Heart left ventricle (tissue), 16 donors: ENCODE results near the gene PRKCH. TPM values are rescaled to one million over a fixed set of nuclear protein-coding genes. Genes with fewer than 3 reads are reported as not detected.

Source experiments
- ATAC-seq, 4 donors: fragments of 200-7000 bp; cut with Tn5 transposase; one replicate each; pipeline ENCODE4 v1.9.1; 2020 to 2022; ENCODE audit warnings: moderate library complexity in 4 of 4, mild to moderate bottlenecking in 3 of 4, moderate number of reproducible peaks in 1 of 4
- DNase-seq, 5 donors: peaks; one replicate each; pipeline ENCODE4 v3.0.0-alpha.2; 2020
- H3K27ac ChIP-seq, 12 donors: fragments of 200-600 bp; sonication (generic) in 4 of 12; one replicate each; pipeline versions ENCODE4 v1.5.0 to v1.8.0; 2016 to 2022; ENCODE audit warnings: mild to moderate bottlenecking in 2 of 12
- H3K27me3 ChIP-seq, 9 donors: fragments of 200-600 bp; sonication (generic) in 2 of 9; one replicate each; pipeline versions ENCODE4 v1.5.1 to v1.8.0; 2016 to 2022; ENCODE audit warnings: mild to moderate bottlenecking in 3 of 9
- H3K36me3 ChIP-seq, 9 donors: fragments of 200-600 bp; sonication (generic) in 2 of 9; one replicate each; pipeline versions ENCODE4 v1.5.0 to v1.8.0; 2018 to 2022; ENCODE audit warnings: mild to moderate bottlenecking in 2 of 9
- H3K4me1 ChIP-seq, 12 donors: fragments of 200-600 bp; sonication (generic) in 4 of 12; one replicate each; pipeline versions ENCODE4 v1.5.0 to v1.8.0; 2016 to 2022; ENCODE audit warnings: mild to moderate bottlenecking in 3 of 12
- H3K4me3 ChIP-seq, 12 donors: fragments of 200-600 bp; sonication (generic) in 4 of 12; one replicate each; pipeline versions ENCODE4 v1.5.0 to v1.8.0; 2017 to 2022; ENCODE audit warnings: mild to moderate bottlenecking in 9 of 12, moderate library complexity in 4 of 12
- H3K9me3 ChIP-seq, 12 donors: fragments of 200-600 bp; sonication (generic) in 4 of 12; one replicate each; pipeline versions ENCODE4 v1.5.0 to v1.8.0; 2016 to 2022; ENCODE audit warnings: mild to moderate bottlenecking in 1 of 12
- POLR2A ChIP-seq, 2 donors: fragments of 450-650 bp; IDR thresholded peaks; one replicate each; pipeline ENCODE4 v1.6.1; 2017; ENCODE audit warnings: antibody characterized with exemption in 2 of 2, mild to moderate bottlenecking in 2 of 2, moderate library complexity in 2 of 2
- WGBS, 4 donors: extraction: QIAGEN DNeasy Blood & Tissue Kit in 2 of 4; methylation state at CpG; one replicate each; pipeline versions ENCODE4 v1.1.5 to v1.1.7; 2013 to 2018; 5-methylcytosine and 5-hydroxymethylcytosine counted together
- intact Hi-C, 10 donors: fragments of 100-400 bp; cut with DNase I; formaldehyde crosslinking; loops; one replicate each; pipeline versions ENCODE4 v1.11.1 to v1.14.2; 2022
- polyA plus RNA-seq, 2 donors: library from polyadenylated mRNA; stranded (reverse); fragments of 200-250 nt; gene quantifications; one replicate each; pipeline ENCODE4 v1.2.3, GENCODE V29; 2013
- total RNA-seq, 9 donors: library from RNA; depleted of rRNA in 2 of 9; stranded (reverse); fragments of >200 nt in 2 of 9; fragmentation: NEBNext Ultra II Directional in 3 of 9; extraction: Animal tissue kit (Norgen Biotek cat#: 25700) in 3 of 9; gene quantifications; one replicate each; pipeline versions ENCODE4 v1.1.0 to v1.2.4, GENCODE V29; 2016 to 2023
- TF ChIP-seq, protein P1 (sequence below), 12 donors: fragments of 200-600 bp; sonication (generic) in 4 of 12; IDR thresholded peaks; one replicate each; pipeline versions ENCODE4 v1.5.0 to v1.8.0; 2018 to 2022; ENCODE audit warnings: antibody characterized with exemption in 12 of 12, mild to moderate bottlenecking in 5 of 12
- donor health status: ischemic (EF 13 %, LVEDD 7.1; RV severe dilation, severe dysfunction).
- donor health status: healthy with polysubstance abuse.
- donor health status: DM: no; HTN: yes; CAD: no.
- donor health status: DM: no; HTN: no; CAD: no.
- donor health status: ischemic (EF 25% LVEDD 6.9; RV normal size, moderate dysfunction).
- donor health status: ischemic (EF 25% LVEDD 5.7; RV mildly dilated, moderate dysfunction).
- donor health status: healthy.
- donor health status: DM: yes; HTN: yes; CAD: no.
- donor health status: ischemic (EF 35%, LVEDD 5.7; RV mildly dilated, moderate dysfunction).
- donor health status: nonischemic (EF 11% LVEDD 7.7; RV severe dilation, severe dysfunction).
- donor health status: DM: yes; HTN: yes; CAD: no.
- donor health status: PGD.
- donor health status: ischemic (EF 29% LVEDD 5.4; RV normal size, mild dysfunction).
- donor health status: nonischemic (EF 23%, LVEDD 6.1; RV moderate dilation, normal function).

PRKCH gene
- total and polyA plus RNA-seq, 11 donors, result 6.1 to 49.2 (median 21.7) TPM

DNA sequence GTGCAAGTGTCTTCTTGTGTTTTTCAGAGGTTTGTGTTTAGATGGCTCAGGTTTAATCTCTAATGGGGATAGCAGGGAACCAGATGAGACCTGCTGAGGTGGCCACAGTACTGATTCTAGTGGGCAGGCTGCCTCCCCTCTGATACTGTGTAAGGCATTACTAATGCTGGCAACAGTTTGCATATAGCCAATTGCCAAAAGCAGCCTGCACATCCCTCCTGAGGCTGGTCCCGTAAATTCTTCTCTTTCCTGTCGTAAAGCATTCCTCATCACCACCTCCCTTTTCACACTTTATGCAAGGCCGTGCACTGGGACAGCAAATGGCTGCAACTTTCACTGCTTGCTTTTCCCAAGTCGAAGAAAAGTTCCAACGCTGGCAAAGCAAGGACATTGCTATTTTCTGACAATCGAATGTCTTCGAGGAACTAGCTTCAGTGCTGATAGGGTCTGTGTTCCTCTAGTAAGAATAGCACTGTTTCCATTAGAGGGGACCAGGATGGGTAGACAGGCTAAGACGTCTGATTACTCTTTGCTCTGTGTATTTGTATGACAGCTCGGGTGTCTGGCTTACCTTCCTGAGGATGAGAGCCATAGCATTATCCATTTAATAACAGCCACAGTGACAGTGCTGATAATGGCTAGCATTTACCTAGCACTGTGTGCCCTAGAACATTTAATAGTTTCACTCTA lies 195.7 kb downstream of the PRKCH start:
- 43 to 56% (median 48%) methylated on average over 9 of the region's 9 CpGs for WGBS, 4 donors
- intact Hi-C loops, result loop anchor here in 2 of 10 donors (5.0 kb wide), 1 partner anchor 40 kb away; no protein-coding TSS in a partner anchor
- Histone ChIP-seq H3K9me3 (no peaks in the 10 kb centered on the region), H3K27ac (peak overlapping the region in 11 of 12 donors; percentile 5 to 64 (median 47)), H3K36me3 (no peaks in the 10 kb centered on the region), H3K4me1 (peaks cover 7 to 67% (median 36%) of the 10 kb centered on the region in 12 donors), H3K4me3 (no peak overlapping the region), H3K27me3 (no peaks in the 10 kb centered on the region)
- ATAC-seq (peak; percentile 51 to 60 (median 52)), DNase-seq (no peak)
- TF ChIP-seq, protein P1, sequence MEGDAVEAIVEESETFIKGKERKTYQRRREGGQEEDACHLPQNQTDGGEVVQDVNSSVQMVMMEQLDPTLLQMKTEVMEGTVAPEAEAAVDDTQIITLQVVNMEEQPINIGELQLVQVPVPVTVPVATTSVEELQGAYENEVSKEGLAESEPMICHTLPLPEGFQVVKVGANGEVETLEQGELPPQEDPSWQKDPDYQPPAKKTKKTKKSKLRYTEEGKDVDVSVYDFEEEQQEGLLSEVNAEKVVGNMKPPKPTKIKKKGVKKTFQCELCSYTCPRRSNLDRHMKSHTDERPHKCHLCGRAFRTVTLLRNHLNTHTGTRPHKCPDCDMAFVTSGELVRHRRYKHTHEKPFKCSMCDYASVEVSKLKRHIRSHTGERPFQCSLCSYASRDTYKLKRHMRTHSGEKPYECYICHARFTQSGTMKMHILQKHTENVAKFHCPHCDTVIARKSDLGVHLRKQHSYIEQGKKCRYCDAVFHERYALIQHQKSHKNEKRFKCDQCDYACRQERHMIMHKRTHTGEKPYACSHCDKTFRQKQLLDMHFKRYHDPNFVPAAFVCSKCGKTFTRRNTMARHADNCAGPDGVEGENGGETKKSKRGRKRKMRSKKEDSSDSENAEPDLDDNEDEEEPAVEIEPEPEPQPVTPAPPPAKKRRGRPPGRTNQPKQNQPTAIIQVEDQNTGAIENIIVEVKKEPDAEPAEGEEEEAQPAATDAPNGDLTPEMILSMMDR (IDR thresholded peaks at IDR 0.05), result no peak
- TF ChIP-seq POLR2A (IDR thresholded peaks at IDR 0.05), result no peak

DNA sequence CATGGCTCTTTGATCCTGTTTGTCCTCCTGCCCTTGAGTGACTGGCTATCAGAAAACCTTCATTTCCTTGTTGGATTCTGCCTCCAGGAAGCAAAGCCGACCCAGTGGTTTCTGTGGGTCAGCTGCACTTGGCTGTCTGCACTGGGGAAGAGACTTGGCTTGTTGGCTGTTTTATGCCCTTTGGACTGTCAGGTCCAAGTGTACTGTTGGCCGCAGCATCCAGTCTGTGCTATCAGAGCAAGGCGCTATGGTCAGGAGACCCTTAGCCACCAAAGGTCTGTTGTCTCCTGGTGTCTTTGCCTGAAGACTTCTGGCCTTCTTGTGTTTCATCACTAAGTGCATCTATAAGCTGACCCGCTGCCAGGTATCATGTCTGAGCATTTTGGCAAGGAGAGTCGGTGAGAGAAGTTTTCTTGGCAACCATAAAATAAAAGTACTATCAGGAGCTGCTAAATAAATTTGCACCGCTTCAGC lies 196.6 kb downstream of the PRKCH start:
- no peaks in the 10 kb centered on the region for H3K9me3 ChIP-seq
- H3K27ac ChIP-seq, result peak overlapping the region in 10 of 12 donors; percentile 5 to 64 (median 48)
- intact Hi-C loops, result loop anchor here in 2 of 10 donors (5.0 kb wide), 1 partner anchor 41 kb away; no protein-coding TSS in a partner anchor
- H3K4me1 ChIP-seq, result peaks cover 7 to 63% (median 34%) of the 10 kb centered on the region in 12 donors
- H3K4me3 ChIP-seq, result no peak overlapping the region
- 20% methylated on average over 6 of the region's 6 CpGs for WGBS, 4 donors
- H3K36me3 ChIP-seq, result no peaks in the 10 kb centered on the region
- peak in 2 of 5 donors; percentile 27 to 44 for DNase-seq
- TF ChIP-seq, protein P1 (IDR thresholded peaks at IDR 0.05), result no peak
- no peak for TF ChIP-seq POLR2A (IDR thresholded peaks at IDR 0.05)
- peak; percentile 52 to 62 (median 58) for ATAC-seq
- H3K27me3 ChIP-seq, result no peaks in the 10 kb centered on the region

DNA sequence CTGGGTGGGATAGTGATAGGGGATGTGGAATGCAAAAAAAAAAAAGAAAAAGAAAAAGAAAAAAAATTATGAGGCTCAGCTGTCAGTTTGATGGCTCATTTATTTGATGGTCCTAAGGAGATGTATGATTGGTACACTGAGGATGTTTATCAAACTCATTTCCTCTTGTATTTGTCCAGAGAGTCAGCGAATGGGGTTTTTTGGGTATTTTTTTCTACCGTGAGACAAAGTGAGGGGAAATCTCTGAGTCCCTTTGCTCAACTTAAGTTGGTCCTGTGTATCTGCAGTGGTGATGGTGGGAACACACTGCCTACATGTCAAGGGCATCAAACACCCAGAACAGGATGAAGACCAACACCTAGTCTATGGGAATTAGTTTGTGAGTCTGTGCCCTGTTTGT lies 197.0 kb downstream of the PRKCH start:
- DNase-seq (no peak), ATAC-seq (no peak)
- intact Hi-C loops, result loop anchor here in 2 of 10 donors (5.0 kb wide), 1 partner anchor 41 kb away; no protein-coding TSS in a partner anchor
- 49 to 62% (median 60%) methylated on average over 2 of the region's 2 CpGs for WGBS, 4 donors
- Histone ChIP-seq H3K36me3 (no peaks in the 10 kb centered on the region), H3K9me3 (no peaks in the 10 kb centered on the region), H3K4me3 (no peak overlapping the region), H3K27ac (peak overlapping the region in 8 of 12 donors; percentile 6 to 64 (median 52)), H3K27me3 (no peaks in the 10 kb centered on the region), H3K4me1 (peaks cover 7 to 63% (median 36%) of the 10 kb centered on the region in 12 donors)
- TF ChIP-seq, protein P1 (IDR thresholded peaks at IDR 0.05), result no peak
- TF ChIP-seq POLR2A (IDR thresholded peaks at IDR 0.05), result no peak

DNA sequence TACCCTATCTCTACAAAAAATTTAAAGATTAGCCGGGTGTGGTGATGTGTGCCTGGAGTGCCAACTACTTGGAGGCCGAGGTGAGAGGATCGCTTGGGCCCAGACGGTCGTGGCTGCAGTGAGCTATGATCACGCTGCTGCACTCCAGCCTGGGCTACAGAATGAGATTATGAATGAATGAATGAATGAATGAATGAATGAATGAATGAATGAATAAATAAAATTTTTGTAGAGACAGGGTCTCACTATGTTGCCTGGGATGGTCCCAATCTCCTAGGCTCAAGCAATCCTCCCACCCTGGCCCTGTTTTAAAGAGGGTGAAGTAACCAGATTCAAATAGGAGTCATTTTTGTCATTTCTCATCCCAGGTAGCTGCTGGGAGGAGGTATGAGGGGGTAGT lies 197.7 kb downstream of the PRKCH start:
- ATAC-seq (no peak), DNase-seq (no peak)
- 96 to 99% (median 97%) methylated on average over 6 of the region's 6 CpGs for WGBS, 4 donors
- intact Hi-C loops, result loop anchor here in 2 of 10 donors (5.0 kb wide), 1 partner anchor 42 kb away; no protein-coding TSS in a partner anchor
- no peak overlapping the region for H3K27ac ChIP-seq
- H3K27me3 ChIP-seq, result no peaks in the 10 kb centered on the region
- TF ChIP-seq POLR2A (IDR thresholded peaks at IDR 0.05), result no peak
- TF ChIP-seq, protein P1 (IDR thresholded peaks at IDR 0.05), result no peak
- peaks cover 7 to 63% (median 43%) of the 10 kb centered on the region in 12 donors for H3K4me1 ChIP-seq
- no peaks in the 10 kb centered on the region for H3K9me3 ChIP-seq
- H3K4me3 ChIP-seq, result no peak overlapping the region
- H3K36me3 ChIP-seq, result no peaks in the 10 kb centered on the region
